IMR-90 (cell line): Measurements from ENCODE around the gene MTERF2.

Source experiments
- BHLHE40 ChIP-seq: fragments of 150-350 bp; IDR thresholded peaks from 2 replicates; pipeline ENCODE4 v1.6.1; 2016; ENCODE audit warnings: mild to moderate bottlenecking, low read depth, low read length
- CEBPB ChIP-seq: IDR thresholded peaks from 2 replicates; pipeline ENCODE4 v1.6.1; 2012; ENCODE audit warnings: low read depth, low read length, improper control_type of control experiment
- CTCF ChIP-seq: conservative IDR thresholded peaks from 2 replicates; pipeline ENCODE4 v1.5.1; 2012; ENCODE audit warnings: mild to moderate bottlenecking, low read depth, low read length, improper control_type of control experiment
- MXI1 ChIP-seq: IDR thresholded peaks from 2 replicates; pipeline ENCODE4 v1.6.1; 2012; ENCODE audit warnings: low read depth, mild to moderate bottlenecking, low read length, moderate library complexity, borderline replicate concordance
- POLR2A ChIP-seq: IDR thresholded peaks from 2 replicates; pipeline ENCODE4 v1.6.1; 2012; ENCODE audit warnings: mild to moderate bottlenecking, low read depth, low read length
- RAD21 ChIP-seq: IDR thresholded peaks from 2 replicates; pipeline ENCODE4 v1.6.1; 2012; ENCODE audit warnings: low read length, improper control_type of control experiment
- RFX5 ChIP-seq: IDR thresholded peaks from 2 replicates; pipeline ENCODE4 v1.8.0; 2012; ENCODE audit warnings: low read depth, mild to moderate bottlenecking, low read length, moderate library complexity

GRCh38 chr12:106941481-106942156 is 45.3 kb downstream of the MTERF2 start:
- no peak for TF ChIP-seq CTCF
- TF ChIP-seq POLR2A: no peak
- TF ChIP-seq RAD21: no peak
- no peak for TF ChIP-seq BHLHE40
- no peak for TF ChIP-seq CEBPB
- no peak for TF ChIP-seq RFX5
- TF ChIP-seq MXI1: no peak
